Putamen (tissue), 1 donor: ENCODE data around the gene AXL.

ENCODE experiments used
- DNase-seq: peaks from one replicate; pipeline ENCODE4 v3.0.0-alpha.2; 2016; ENCODE audit warnings: low spot score

Gene AXL

GRCh38 chr19:41308450-41309179 is 89.6 kb downstream of the AXL start:
- DNase-seq = peak; percentile 84

- no peak for DNase-seq
These were observed 90.4 kb downstream of the AXL start for GRCh38 chr19:41309180-41310032.

- peak; percentile 88 for DNase-seq
These were observed 91.2 kb downstream of the AXL start, which contains the start of gene CCDC97 for GRCh38 chr19:41310033-41310831. Gene CCDC97, plus strand, starts transcription at chr19:41310172. Its CDS starts 139 bp downstream, at chr19:41310311.

GRCh38 chr19:41311072-41311471 is 92.0 kb downstream of the AXL start:
- DNase-seq = no peak
